GM21619 (cell line): ENCODE data around the gene TFAP2E.

Experiments used
- ATAC-seq: cut with Tn5 transposase; IDR thresholded peaks from one replicate; pipeline ENCODE4 v1.9.1; 2021; ENCODE audit not compliant: unreplicated experiment

TFAP2E gene

DNA sequence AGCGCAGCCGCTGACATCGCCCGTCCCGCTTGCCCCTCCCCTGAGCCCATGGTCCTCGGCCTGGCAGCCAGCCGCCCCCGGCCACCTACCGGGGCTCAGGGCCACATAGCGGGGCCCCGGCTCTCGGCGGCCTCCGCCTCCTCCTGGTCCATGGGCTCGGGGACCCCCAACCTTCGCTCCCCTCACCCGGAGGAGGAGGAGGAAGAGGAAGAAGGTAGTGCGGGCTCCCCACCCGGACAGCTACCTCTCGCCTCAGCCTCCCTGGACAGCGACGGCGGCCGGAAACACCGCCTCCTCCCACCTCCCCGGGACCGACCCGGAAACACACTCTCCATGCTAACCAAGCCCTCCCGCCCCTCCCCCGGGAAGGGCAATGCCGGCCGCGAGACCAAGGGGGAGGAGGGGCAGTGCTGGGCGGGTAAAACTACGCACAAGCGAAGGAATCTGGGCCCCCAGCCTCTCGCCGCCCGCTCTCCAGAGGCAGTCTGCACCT lies 15.9 kb upstream of the TFAP2E start, which contains the start of gene KIAA0319L:
Gene KIAA0319L (minus strand): TSS at position 286 of the 493 bp plus-strand sequence. CDS start 2,912 bp downstream, outside the sequence.
- ATAC-seq = peak; percentile 73

DNA sequence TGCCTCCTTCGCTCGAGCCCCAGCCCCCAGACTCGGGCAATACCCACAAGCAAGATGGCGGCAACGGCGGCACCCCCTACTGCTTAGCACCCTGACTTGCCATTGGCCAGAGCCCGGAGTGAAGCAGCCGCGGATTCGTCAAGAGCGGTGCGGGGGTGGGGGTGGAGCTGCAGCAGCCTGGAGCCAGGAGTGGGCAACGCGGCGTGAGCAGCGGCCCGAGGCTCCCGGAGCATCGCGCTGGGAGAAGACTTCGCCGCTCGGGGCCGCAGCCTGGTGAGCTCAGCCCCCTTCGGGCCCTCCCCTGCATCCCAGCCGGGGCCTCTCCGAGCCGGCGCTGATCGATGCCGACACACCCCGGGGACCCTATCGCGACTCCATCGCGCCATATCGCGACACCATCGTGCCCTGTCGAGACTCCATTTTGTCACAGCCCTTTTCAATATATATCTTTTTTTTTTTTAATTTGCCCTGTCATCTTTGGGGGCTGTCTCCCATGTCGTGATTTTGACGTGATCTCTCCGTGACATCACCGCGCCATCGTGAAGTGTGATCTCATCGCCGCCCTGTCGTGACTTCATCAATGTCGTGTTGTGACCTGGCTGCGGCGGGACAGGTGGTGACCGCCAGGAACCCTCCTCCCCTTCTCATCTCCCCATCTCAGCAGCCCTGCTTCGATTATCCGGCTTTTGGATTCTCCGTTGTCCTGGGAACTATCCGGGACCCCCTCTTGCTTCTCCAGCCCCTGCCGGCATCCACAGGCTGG lies 15.3 kb upstream of the TFAP2E start, which contains the start of gene NCDN:
Gene NCDN (plus strand): TSS at position 189 of the 763 bp plus-strand sequence. CDS start 392 bp downstream, at position 581.
- peak; percentile 79 for ATAC-seq

DNA sequence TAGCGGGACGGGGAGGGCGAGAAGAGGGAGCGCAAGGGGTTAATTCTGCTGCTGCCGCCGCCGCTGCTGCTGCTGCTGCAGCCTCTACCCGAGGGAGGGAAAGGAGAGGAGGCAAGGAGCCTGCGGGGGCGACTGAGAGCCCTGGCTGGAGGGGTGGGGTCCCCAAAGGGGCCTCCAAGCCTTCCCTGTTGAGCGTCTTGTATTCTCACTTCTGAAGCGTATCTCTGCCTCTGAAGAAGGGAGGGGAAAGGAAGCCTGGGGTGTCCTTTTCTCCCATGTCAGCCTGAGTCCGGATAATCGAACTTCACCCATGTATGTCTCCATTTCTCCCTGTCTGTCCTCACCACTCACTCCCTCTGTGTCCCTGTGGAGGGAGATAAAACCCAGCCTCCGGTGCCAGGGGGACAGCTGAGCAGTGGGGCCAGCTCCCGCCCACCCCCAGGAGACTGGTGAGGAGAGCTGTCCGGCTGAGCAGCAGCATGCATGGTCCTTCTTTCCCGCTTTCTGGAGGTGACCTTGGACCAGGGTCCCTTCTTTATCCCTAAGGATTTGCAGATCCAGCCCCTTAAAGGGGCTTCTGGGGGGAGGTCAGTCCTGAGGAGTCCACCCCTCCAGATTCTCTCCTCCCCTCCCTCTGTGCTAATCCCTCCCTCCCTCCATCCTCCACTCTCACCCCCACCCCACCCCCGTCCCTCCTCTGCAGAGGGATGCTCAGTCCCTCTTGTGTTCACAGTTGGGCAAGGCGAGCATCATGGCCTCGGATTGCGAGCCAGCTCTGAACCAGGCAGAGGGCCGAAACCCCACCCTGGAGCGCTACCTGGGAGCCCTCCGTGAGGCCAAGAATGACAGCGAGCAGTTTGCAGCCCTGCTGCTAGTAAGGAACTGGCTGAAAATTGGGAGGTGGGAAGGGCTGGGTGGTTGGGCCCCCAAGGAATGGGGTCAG lies 14.5 kb upstream of the TFAP2E start:
- no peak for ATAC-seq

DNA sequence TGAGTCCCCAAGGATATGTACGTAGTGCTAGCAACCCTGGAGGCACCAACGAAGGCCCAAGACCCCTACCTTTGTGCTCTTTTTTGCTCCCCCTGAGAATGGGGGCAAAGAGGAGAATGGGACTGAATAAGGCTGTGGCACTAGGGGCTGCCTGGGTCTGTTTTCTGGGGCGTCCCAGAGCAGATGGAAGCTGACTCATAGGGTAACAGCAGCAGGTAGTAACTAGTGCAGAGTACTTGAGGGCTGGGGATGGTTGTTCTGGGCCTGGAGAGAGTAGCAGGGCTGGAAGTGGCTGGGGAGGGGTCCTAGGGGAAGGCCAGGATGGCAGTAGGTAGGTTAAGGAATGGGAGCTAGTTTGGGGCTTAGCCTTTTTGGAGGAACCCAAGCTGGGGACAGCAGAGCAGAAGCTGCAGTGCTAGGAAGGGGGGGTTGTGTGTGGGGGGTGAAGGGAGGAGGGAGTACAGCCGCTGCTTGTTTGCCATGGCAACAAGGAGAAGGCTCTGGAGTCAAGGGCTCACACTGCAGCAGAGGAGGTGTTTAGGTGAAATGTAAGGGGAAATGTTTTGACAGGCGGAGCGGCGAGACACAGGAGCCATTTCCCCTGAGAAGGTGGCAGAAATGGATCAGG lies 13.7 kb upstream of the TFAP2E start:
- ATAC-seq = no peak

DNA sequence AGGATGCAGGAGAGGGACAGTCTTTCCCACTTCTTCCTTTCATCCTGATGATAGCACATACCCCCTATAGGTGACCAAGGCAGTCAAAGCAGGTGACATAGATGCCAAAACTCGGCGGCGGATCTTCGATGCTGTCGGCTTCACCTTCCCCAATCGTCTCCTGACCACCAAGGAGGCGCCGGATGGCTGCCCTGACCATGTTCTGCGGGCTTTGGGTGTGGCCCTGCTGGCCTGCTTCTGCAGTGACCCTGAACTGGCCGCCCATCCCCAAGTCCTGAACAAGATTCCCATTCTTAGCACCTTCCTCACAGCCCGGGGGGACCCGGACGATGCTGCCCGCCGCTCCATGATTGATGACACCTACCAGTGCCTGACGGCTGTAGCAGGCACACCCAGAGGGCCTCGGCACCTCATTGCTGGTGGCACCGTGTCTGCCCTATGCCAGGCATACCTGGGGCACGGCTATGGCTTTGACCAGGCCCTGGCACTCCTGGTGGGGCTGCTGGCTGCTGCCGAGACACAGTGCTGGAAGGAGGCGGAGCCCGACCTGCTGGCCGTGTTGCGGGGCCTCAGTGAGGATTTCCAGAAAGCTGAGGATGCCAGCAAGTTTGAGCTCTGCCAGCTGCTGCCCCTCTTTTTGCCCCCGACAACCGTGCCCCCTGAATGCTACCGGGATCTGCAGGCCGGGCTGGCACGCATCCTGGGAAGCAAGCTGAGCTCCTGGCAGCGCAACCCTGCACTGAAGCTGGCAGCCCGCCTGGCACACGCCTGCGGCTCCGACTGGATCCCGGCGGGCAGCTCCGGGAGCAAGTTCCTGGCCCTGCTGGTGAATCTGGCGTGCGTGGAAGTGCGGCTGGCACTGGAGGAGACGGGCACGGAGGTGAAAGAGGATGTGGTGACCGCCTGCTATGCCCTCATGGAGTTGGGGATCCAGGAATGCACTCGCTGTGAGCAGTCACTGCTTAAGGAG lies 12.6 kb upstream of the TFAP2E start:
- no peak for ATAC-seq

DNA sequence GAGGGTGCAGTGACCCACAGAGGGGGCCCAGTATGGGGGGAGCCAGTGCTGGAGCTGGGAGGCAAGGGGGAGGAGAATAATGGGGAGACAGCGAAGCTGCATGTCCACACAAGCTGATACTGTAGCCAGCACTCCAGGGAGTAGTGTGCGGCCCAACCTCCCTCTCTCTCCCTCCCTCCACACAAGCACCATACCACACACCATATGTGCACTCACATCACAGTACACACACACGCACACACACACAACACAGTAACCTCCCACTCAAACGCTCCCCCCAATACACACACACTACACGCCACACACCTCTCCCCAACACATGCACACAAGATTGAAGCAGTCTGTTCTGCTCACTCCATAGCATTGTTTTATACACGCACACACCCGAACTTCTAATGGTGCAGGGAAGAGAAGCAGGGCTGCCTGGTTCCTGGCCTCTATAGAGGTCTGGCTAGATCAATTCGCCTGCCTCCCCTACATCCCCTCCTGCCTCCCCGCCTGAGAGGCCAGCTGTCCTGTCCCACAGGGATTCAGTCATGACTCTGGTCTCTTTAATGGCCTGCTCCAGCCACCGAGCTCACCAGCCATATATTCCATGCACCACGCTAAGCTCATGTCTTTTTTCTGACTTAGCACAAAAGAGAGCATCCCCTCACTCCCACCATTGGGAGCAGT lies 11.7 kb upstream of the TFAP2E start:
- no peak for ATAC-seq

DNA sequence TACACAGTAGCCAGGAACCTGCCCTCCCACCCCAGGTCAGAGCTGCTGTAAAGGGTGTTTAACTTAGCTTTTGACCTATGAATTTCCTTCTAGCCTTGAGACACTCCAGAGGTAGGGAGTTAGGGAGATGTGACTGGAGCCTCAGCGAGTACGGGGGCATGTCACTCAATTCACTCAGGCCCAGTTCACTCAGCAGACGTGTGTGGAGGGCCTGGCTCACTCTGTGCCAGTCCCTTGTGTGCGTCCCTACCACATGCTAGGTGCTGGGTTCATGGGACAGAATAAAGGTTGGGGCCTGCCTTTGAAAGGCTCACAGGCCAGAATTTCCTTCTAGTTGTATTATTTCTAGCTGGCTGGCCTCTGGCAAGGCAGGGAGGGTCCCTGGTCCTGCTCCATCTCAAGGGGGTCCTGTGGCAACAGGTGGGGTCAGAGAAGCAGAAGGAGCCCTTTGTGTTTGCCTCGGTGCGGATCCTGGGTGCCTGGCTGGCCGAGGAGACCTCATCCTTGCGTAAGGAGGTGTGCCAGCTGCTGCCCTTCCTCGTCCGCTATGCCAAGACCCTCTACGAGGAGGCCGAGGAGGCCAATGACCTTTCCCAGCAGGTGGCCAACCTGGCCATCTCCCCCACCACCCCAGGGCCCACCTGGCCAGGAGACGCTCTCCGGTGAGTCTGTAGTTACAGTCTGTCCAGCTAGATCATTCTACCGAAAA lies 11.0 kb upstream of the TFAP2E start:
- no peak for ATAC-seq

DNA sequence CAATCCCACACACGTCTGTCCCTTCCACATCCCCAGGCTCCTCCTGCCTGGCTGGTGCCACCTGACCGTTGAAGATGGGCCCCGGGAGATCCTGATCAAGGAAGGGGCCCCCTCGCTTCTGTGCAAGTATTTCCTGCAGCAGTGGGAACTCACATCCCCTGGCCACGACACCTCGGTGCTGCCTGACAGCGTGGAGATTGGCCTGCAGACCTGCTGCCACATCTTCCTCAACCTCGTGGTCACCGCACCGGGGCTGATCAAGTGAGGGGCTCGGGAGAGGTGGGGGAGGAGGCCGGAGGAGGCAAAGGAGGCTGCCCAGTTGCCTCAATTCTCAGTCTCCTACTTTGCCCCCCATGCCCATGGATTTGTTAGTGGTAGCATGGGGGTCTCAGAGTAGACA lies 9.9 kb upstream of the TFAP2E start:
- no peak for ATAC-seq

DNA sequence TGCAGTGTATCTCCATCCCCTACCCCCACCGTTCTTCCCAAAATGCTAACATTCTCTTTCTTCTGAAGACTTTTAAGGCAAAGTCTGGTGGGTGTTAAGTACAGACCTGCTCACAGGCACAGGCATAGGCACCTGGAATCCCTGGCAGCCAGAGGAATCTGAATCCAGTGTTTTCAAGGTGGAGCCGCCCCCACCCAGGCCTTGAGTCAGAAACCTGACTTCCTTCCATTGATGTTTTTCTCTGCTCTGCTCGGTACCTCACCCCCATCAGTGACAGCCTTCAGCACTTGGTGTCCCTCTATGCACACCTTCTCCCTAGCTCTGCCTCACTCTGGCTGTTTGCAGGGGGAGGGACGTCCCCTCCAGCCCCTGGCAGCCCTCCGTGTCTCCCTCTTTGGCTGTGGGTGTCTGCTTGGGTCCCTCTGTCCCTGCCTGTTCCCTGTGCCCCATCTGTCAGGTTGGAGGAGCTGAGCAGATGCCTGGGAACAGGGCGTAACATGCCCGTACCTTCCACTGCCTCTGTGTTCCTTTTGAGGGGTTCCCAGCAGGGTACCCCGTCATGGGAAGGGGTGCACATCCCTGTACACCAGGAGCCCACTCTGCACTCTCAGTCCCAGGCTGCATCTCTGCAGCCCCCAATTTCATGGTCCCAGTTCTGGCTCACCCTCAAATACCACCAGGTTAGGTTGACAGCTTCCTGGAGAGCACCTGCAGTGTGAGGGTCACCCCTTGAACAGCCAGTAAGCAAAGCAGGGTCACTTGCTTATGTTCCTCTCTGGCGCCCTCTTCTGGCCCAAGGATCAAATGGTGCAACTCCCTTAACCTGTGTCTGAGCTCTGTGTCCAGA lies 8.9 kb upstream of the TFAP2E start:
- peak; percentile 53 for ATAC-seq

DNA sequence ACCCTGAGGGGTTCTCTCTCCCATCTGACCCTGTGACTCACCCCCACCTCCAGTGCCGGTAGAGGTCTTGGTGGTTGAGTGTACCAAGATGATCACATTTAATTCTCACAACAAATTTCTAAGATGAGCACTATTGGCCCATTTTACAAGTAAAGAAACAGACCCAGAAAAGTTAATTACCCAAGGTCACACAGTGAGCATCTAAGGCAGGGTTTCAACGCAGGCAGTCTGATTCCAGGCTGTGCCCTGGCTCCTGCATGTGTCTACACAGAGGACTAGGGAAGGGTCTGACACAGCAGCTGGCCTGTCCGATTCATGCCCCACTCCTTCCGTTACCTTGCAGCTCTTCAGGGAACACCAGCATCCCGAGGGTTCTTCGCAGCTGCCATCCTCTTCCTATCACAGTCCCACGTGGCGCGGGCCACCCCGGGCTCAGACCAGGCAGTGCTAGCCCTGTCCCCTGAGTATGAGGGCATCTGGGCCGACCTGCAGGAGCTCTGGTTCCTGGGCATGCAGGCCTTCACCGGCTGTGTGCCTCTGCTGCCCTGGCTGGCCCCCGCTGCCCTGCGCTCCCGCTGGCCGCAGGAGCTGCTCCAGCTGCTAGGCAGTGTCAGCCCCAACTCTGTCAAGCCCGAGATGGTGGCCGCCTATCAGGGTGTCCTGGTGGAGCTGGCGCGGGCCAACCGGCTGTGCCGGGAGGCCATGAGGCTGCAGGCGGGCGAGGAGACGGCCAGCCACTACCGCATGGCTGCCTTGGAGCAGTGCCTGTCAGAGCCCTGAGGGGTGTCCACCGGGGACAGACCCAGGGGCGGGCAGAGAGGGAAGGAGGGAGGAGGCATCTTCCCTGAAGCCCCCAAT lies 8.0 kb upstream of the TFAP2E start:
- no peak for ATAC-seq

DNA sequence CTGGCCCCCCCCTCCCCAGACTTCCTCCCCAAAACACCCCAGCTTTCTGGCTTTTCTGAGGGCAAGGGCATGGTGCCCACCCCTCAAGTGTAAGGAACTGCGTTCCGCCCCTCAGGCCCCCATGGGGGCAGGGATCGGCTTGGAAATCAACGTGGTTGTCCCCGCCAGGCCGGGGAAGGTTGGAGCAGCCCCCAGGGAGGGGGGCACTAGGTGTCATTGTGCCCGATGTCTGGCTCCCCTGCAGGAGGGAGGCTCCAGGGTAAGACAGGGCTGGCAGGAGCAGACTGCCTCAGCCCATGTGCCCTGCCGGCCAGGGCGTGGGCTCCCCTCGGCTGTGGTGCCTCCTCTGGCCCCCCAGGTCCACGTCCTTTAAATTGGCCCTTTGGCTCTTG lies 7.4 kb upstream of the TFAP2E start:
- no peak for ATAC-seq

DNA sequence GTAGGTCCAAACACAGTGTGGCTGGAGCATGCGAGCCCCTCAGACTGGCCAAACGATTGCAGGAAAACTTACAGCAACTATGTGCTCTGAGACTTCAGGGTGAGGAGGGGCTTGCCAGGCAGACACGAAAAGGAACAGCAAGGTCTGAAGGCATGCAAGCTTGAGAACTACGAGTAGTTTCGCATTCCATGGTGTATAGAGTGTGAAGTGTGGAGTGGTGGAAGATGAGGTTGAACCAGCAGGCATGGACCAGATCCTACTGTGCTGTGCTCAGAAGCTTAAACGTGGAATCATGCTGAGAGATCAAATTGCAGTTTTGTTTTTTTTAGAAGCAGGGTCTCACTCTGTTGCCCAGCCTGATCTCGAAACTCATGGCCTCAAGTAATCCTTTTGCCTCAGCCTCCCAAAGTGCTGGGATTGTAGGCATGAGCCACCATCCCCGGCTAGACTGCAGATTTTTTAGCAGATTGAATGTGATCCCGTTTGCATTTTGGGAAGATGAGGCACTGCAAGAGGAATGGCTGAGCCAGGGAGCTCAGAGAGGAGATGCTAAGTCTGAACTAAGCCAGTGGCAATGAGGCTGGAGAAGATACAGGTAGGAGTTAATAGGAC lies 5.1 kb upstream of the TFAP2E start:
- ATAC-seq = no peak

DNA sequence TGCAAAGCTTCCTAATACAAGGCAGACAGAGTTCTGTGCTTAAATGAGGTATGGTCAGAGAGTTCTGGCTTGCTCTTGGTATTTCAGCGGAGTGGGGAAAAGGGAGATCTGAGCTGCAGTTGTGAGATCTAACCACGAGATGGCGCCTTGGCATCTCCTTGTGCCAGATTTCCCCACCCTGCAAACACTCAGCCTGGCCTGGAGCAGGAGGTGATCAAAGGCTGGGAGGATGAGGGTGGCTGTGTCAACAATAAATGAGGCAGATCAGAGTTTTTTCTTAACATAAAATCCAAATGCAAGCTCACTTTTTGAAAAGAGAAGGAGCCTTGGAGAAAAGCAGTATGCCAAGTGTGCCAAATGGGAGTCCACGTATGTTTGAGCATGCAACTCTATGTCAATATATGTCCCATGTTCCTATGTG lies 4.1 kb upstream of the TFAP2E start:
- no peak for ATAC-seq

DNA sequence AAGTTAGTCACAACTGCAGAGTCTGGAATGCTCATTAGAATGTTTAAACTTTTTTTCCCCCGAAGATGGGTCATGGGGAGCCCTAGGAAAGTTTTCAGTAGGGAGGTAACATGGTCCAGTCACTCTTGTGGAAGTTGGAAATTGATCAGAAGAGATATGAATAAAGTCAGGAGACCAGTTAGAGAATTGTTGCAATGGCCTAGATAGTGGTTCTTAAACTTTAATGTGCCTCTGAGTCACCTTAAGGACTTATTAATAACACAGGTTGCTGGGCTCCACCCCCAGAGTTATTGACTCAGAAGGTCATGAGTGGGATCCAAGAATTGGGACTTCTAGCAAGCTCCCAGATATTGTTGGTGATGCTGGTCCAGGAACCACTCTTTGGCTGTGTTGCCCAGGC lies 3.2 kb upstream of the TFAP2E start:
- ATAC-seq = no peak

DNA sequence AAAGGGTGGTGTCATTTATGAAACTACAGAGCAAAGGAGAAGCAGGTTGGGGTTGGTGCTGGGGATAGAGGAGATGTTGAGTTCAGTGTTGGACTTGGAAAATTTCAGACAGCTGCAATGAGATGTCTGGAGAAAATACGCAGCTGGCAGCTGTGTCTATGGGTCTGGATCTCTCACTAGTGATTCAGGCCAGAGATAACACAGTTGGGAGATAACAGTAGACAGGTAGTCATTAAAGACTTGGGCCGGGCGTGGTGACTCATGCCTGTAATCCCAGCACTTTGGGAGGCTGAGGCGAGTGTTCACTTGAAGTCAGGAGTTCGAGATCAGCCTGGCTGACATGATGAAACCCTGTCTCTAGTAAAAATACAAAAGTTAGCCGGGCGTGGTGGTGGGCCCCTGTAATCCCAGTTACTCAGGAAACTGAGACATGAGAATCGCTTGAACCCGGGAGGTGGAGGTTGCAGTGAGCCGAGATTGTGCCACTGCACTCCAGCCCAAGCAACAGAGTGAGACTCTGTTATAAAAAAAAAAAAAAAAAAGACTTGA lies 2.5 kb upstream of the TFAP2E start:
- no peak for ATAC-seq

DNA sequence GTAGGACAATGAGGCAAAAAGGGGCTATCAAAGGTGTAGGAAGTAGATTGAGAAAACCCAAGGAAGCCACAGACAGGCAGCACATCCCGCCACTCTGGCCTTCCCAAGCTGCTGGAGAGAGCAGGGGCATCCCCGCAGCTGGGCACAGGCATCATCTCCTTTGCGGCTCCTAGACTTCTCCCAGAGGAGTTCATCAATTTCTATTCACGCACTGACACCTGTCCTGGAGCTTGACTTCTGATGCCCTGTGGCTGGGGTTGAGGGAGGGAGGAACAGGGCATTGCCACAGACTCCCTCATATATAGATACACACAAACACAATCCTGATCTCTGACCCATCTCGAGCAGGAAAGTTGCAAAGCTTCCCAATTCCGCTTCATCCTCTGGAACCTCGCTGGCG lies 1.9 kb upstream of the TFAP2E start:
- no peak for ATAC-seq
